Glomerular endothelial cell (primary cell): ENCODE results near the gene DCBLD1. TPM values are rescaled to one million over a fixed set of nuclear protein-coding genes. Genes with fewer than 3 reads are reported as not detected.

Experiments
- total RNA-seq: library from RNA; depleted of rRNA; stranded (reverse); fragments of >200 nt; gene quantifications from 2 replicates; pipeline ENCODE4 v1.2.3, GENCODE V29; 2015

Gene DCBLD1
- total RNA-seq, 1 donor from 2014 or later = 33.9 TPM

Other genes starting within 250 kb of the DCBLD1 start
- not detected in 2 replicates for gene VGLL2, start 217.1 kb upstream of the DCBLD1 start, total RNA-seq
- gene ROS1, start 56.7 kb upstream of the DCBLD1 start, total RNA-seq = 0.06 TPM in 1 of 2 replicates, not detected in the other
- gene GOPC, start 119.8 kb downstream of the DCBLD1 start, total RNA-seq = 24.1 and 27.3 TPM in 2 replicates
- gene NUS1, start 192.8 kb downstream of the DCBLD1 start, total RNA-seq = 18.9 and 24.3 TPM in 2 replicates